ENCODE measurements around the gene SLITRK3.

SLITRK3 gene

GRCh38 chr3:165206454-165207266 is 10.5 kb upstream of the SLITRK3 start:
- Histone ChIP-seq H3K4me3 (ENCODE audit: insufficient read depth, low read length, poor library complexity, severe bottlenecking) (peak overlapping the region; percentile 36), H3K36me3 (ENCODE audit: low read length) (no peaks in the 10 kb centered on the region), H3K27ac (ENCODE audit: low read depth, low read length) (no peak overlapping the region), H3K9me3 (ENCODE audit: insufficient read depth, low read length) (no peaks in the 10 kb centered on the region), H3K4me2 (ENCODE audit: low read depth, low read length, poor library complexity, severe bottlenecking) (peak overlapping the region; percentile 55), H4K20me1 (ENCODE audit: low read depth, low read length) (no peaks in the 10 kb centered on the region), H3K9ac (ENCODE audit: low read length) (no peak overlapping the region; the same call in 1 of the 2 replicates), H3F3A (ENCODE audit: insufficient read depth) (no peaks in the 10 kb centered on the region), H3K27me3 (ENCODE audit: low read length) (no peaks in the 10 kb centered on the region), H3K79me2 (ENCODE audit: insufficient read depth, low read length) (no peaks in the 10 kb centered on the region), H3K9me2 (replicated peaks; ENCODE audit: insufficient read depth, low read length) (no peaks in the 10 kb centered on the region), H2AFZ (ENCODE audit: low read depth, low read length, severe bottlenecking) (peak overlapping the region; percentile 58)
- no peak for TF ChIP-seq EZH2phosphoT487 (conservative IDR thresholded peaks at IDR 0.05; ENCODE audit: low read length)
- TF ChIP-seq, protein P1, sequence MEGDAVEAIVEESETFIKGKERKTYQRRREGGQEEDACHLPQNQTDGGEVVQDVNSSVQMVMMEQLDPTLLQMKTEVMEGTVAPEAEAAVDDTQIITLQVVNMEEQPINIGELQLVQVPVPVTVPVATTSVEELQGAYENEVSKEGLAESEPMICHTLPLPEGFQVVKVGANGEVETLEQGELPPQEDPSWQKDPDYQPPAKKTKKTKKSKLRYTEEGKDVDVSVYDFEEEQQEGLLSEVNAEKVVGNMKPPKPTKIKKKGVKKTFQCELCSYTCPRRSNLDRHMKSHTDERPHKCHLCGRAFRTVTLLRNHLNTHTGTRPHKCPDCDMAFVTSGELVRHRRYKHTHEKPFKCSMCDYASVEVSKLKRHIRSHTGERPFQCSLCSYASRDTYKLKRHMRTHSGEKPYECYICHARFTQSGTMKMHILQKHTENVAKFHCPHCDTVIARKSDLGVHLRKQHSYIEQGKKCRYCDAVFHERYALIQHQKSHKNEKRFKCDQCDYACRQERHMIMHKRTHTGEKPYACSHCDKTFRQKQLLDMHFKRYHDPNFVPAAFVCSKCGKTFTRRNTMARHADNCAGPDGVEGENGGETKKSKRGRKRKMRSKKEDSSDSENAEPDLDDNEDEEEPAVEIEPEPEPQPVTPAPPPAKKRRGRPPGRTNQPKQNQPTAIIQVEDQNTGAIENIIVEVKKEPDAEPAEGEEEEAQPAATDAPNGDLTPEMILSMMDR (IDR thresholded peaks at IDR 0.05; ENCODE audit: insufficient read depth, low read length, poor library complexity, severe bottlenecking): peak; percentile 86

- Histone ChIP-seq H4K20me1 (ENCODE audit: low read depth, low read length) (no peaks in the 10 kb centered on the region), H3K36me3 (ENCODE audit: low read length) (no peaks in the 10 kb centered on the region), H3K27ac (ENCODE audit: low read depth, low read length) (no peak overlapping the region), H3K9ac (ENCODE audit: low read length) (no peak overlapping the region), H3K4me2 (ENCODE audit: low read depth, low read length, poor library complexity, severe bottlenecking) (no peak overlapping the region), H3K79me2 (ENCODE audit: insufficient read depth, low read length) (no peaks in the 10 kb centered on the region), H2AFZ (ENCODE audit: low read depth, low read length, severe bottlenecking) (peak overlapping the region; percentile 8), H3F3A (ENCODE audit: insufficient read depth) (no peaks in the 10 kb centered on the region), H3K4me3 (ENCODE audit: insufficient read depth, low read length, poor library complexity, severe bottlenecking) (no peak overlapping the region), H3K9me3 (ENCODE audit: insufficient read depth, low read length) (no peaks in the 10 kb centered on the region), H3K27me3 (ENCODE audit: low read length) (no peaks in the 10 kb centered on the region), H3K9me2 (replicated peaks; ENCODE audit: insufficient read depth, low read length) (no peaks in the 10 kb centered on the region)
- no peak for TF ChIP-seq EZH2phosphoT487 (conservative IDR thresholded peaks at IDR 0.05; ENCODE audit: low read length)
- TF ChIP-seq, protein P1 (IDR thresholded peaks at IDR 0.05; ENCODE audit: insufficient read depth, low read length, poor library complexity, severe bottlenecking): no peak
Measured at GRCh38 chr3:165204445-165204844, 8.3 kb upstream of the SLITRK3 start.

- TF ChIP-seq, protein P1 (IDR thresholded peaks at IDR 0.05; ENCODE audit: insufficient read depth, low read length, poor library complexity, severe bottlenecking): no peak
- no peak for TF ChIP-seq EZH2phosphoT487 (conservative IDR thresholded peaks at IDR 0.05; ENCODE audit: low read length)
- H3K79me2 ChIP-seq (ENCODE audit: insufficient read depth, low read length): no peaks in the 10 kb centered on the region
- H3F3A ChIP-seq (ENCODE audit: insufficient read depth): no peaks in the 10 kb centered on the region
- H3K27me3 ChIP-seq (ENCODE audit: low read length): no peaks in the 10 kb centered on the region
- H3K9ac ChIP-seq (ENCODE audit: low read length): no peak overlapping the region
- no peaks in the 10 kb centered on the region for H4K20me1 ChIP-seq (ENCODE audit: low read depth, low read length)
- no peaks in the 10 kb centered on the region for H3K9me3 ChIP-seq (ENCODE audit: insufficient read depth, low read length)
- no peaks in the 10 kb centered on the region for H3K36me3 ChIP-seq (ENCODE audit: low read length)
- H3K4me2 ChIP-seq (ENCODE audit: low read depth, low read length, poor library complexity, severe bottlenecking): no peak overlapping the region
- no peak overlapping the region for H3K27ac ChIP-seq (ENCODE audit: low read depth, low read length)
- no peaks in the 10 kb centered on the region for H3K9me2 ChIP-seq (replicated peaks; ENCODE audit: insufficient read depth, low read length)
- peak overlapping the region; percentile 21 for H2AFZ ChIP-seq (ENCODE audit: low read depth, low read length, severe bottlenecking)
- no peak overlapping the region for H3K4me3 ChIP-seq (ENCODE audit: insufficient read depth, low read length, poor library complexity, severe bottlenecking)
Measured at GRCh38 chr3:165202995-165203394, 6.8 kb upstream of the SLITRK3 start.
